ENCODE results near the gene UBE2U.
"Not testable (repeated sequence)": the region's sequence is repeated elsewhere in the genome, so short reads cannot be mapped to it uniquely, and the experiment has no call there.

Gene UBE2U

GRCh38 chr1:64192290-64192689, 11.1 kb upstream of the UBE2U start:
- no peak for DNase-seq (ENCODE audit: low read depth in 3 of 3)

DNA sequence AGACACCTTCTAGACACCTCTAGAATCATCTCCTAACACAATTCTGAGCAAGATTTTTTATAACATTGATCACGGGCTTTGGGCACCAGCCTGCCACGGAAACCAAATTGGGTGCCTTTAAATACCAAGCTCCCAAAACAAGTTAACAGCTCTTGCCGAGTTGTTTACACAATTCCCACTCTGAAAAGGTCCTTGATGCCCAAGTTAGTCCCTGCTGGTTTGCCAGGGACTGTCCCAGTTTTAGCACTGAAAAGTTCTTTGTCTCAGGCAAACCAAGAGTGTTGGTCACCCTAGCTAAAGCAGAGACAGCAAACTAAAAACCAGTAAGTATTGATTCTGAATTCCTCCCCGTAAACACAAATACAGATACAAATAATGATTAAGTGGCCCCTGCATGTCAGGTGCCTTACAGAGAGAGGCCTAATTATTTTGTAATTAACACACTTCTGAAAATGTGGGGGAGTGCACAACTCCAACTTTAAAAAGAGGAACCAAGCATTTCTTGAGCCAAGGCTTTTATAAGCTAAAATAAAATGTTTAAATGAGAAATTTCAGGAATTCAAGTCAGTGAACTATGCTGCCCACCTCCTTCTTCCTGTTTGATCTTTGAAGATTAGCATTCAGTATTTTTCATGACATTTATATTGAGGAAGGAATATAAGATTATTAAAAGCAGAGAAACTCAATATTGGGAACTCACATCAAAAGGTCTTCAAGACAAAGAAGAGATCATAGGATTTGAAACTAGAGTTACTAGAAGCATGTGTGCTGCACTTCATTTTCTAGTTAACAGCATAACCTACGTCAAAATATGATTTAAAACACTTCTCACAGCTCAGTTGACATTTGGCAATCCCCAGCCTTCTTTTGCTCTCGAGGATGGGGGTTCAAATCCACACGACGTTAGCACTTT, 9.0 kb upstream of the UBE2U start:
- DNase-seq (ENCODE audit: low read depth in 3 of 3) = no peak

DNA sequence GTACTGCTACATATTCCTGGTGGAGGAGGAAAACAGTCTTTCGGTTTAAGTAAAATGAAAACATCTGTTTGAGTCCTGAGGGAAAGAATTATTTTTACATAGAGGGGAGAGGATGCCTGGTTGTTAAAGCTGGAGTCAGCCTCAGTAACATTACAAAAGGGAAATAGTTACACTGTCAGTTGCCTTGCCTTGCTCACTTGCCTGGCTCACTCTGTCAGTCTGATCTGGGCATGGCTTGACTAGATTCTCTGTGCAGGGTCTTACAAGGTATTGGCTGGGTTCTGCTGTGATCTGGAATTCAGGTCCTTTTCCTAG, 8.4 kb upstream of the UBE2U start:
- DNase-seq (ENCODE audit: low read depth in 3 of 3) = no peak

- DNase-seq (ENCODE audit: low read depth in 3 of 3) = no peak
Measured at GRCh38 chr1:64196074-64196870, 7.2 kb upstream of the UBE2U start.

GRCh38 chr1:64197076-64197475, 6.3 kb upstream of the UBE2U start:
- no peak for DNase-seq (ENCODE audit: low read depth in 3 of 3)

GRCh38 chr1:64199154-64199553, 4.3 kb upstream of the UBE2U start:
- DNase-seq (ENCODE audit: low read depth in 3 of 3) = no peak

- no peak for DNase-seq (ENCODE audit: low read depth in 3 of 3)
Measured at GRCh38 chr1:64200064-64200463, 3.4 kb upstream of the UBE2U start.

- no peak for DNase-seq (ENCODE audit: low read depth in 3 of 3)
Measured at GRCh38 chr1:64209221-64209620, 5.8 kb downstream of the UBE2U start.

GRCh38 chr1:64212031-64212430, 8.6 kb downstream of the UBE2U start:
- no peak for DNase-seq (ENCODE audit: low read depth in 3 of 3)

GRCh38 chr1:64215576-64215975, 12.2 kb downstream of the UBE2U start:
- DNase-seq (ENCODE audit: low read depth in 3 of 3) = no peak

DNA sequence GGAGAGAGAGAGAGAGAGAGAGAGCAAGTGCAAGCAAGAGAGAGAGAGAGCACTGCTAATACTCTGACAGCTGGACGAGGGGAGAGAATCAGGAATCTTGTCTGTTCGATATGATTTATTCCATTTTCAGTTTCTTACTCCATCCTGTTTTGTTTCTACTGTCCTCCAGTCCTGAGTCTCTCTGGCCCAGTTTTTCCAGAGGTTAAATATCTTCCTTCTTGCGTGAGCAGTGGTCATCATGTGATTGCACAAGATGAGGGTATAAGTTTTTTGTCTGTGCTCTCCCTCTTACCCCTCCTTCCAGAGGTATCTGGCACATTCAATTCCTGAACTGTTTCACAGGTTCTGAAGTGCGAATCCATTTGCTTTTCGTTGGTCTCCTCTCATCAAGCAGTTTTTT, 16.8 kb downstream of the UBE2U start:
- no peak for DNase-seq (ENCODE audit: low read depth in 3 of 3)

- DNase-seq (ENCODE audit: low read depth in 3 of 3) = no peak
Measured at GRCh38 chr1:64223329-64224151, 20.1 kb downstream of the UBE2U start.

DNA sequence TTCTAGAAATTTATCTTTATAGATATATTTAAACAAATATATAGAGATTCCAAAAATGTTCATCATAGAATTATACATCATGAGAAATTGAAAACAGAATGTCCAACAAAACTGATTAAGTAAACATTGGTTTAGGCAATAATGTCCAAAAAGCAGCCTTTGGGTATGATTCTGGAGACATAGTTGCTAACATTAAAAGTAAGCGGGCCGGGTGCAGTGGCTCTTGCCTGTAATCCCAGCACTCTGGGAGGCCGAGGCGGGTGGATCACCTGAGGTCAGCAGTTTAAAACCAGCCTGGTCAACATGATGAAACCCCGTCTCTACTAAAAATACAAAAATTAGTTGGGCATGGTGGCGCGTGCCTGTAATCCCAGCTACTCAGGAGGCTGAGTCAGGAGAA, 20.8 kb downstream of the UBE2U start:
- DNase-seq (ENCODE audit: low read depth in 3 of 3) = not testable (repeated sequence)

GRCh38 chr1:64228167-64228957, 24.9 kb downstream of the UBE2U start:
- no peak for DNase-seq (ENCODE audit: low read depth in 3 of 3)

DNA sequence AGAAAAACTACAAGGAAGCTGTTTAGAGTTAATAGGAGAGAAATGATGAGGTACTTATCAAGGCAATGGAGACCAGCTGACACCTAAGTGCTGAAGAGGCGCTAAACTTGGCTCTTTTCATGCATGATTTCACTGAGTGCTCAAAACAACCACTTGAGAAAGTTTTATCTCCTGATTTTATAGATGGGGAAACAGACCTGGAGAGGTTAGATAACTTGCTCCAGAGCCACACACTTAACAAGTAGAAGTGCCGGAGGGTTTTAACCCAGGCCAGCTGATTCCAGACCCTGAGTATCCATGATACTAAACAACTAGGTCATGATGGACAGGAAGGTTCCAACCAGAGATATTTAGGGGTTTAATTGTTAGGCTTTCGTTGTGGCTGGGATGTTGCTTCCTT, 25.9 kb downstream of the UBE2U start:
- DNase-seq (ENCODE audit: low read depth in 3 of 3) = no peak

DNA sequence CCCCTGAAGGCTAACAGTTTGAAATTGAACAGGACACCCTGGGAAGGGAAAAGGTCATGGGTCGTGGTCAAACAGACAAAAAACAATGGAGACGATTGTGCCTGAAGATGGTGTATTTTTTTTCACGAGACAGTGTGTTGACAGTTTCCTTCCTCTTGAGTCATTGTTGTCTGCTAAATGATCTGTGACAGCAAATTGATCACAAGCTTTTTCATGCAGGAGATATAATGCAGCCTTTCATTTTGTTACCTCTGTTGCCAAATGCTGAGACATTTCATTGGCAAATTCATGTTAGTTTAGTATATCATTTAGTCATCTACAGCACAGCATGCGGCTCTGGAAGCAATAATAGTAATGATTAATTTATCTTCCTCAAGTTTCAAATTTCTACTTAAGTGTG, 27.7 kb downstream of the UBE2U start:
- no peak for DNase-seq (ENCODE audit: low read depth in 3 of 3)

GRCh38 chr1:64231654-64232053, 28.2 kb downstream of the UBE2U start:
- DNase-seq (ENCODE audit: low read depth in 3 of 3) = no peak

DNA sequence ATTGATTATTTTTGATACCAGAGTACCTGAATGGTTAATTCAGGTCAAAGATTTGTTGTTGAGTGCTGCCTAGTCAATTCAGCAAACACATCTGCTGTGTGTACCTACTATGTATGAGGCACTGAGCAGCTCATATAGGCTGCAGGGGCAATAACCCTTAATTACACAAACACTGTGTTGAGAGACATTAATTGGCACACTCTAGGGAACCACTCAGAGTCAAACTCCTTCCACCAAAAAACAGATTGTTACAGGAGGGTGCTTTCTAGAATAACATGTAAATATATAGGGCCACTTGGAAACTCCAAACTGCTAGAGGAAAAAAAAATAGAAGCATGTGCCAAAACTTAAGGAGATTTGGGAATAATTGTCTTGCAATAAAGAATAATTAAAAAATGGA, 31.3 kb downstream of the UBE2U start:
- DNase-seq (ENCODE audit: low read depth in 3 of 3) = no peak

- no peak for DNase-seq (ENCODE audit: low read depth in 3 of 3)
Measured at GRCh38 chr1:64235181-64235580, 31.8 kb downstream of the UBE2U start.

DNA sequence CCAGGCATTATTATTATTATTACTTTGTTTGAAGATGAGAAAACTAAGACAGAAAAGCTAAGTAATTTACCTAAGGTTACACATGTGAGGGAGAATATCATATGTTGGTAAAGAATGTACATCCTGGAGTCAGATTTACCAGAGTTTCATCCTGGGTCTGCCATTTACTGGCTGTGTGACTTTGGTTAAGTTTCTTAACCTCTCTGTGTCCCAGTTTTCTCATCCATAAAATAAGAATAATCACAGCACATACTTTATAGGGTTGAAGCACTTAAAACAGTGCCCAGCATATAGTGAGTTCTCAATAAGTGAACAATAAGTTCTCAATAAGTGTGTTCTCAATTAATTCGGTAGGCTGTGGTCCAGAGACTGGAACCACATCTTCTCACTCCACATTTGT, 32.5 kb downstream of the UBE2U start:
- no peak for DNase-seq (ENCODE audit: low read depth in 3 of 3)

DNA sequence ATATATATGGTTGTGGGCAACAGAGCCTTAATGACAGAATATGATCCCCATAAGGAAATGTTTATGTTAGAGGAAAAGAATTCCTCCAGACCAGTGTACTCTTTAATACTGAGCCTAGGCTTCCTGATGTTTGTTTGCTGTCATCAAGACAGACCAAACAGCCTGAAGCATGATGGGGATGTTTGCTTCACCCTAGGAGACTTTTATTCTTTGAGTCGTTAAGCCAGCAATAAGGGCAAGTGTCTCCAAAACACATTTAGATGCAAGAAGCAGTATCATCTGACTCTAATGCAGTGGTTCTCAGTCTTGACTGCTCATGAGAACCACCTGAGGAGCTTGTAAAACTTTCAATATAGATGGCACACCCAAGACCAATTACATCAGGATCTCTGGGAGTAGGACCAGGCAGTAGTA, 33.1 kb downstream of the UBE2U start:
- DNase-seq (ENCODE audit: low read depth in 3 of 3) = no peak

Measured in stimulated activated CD4-positive, alpha-beta T cell treated with anti-CD3 and anti-CD28 coated beads, TNF-alpha, amount 100 ng/mL, for 24 hours (primary cell).